Keratinocyte (primary cell): Measurements from ENCODE around the gene B4GALNT2.

Experiments used
- EZH2 ChIP-seq: IDR thresholded peaks from one replicate; pipeline ENCODE4 v1.6.1; 2012; ENCODE audit warnings: inconsistent platforms, mild to moderate bottlenecking, low read length, moderate library complexity
- TF ChIP-seq, protein P1 (sequence below), 3 experiments: IDR thresholded peaks in 1 of 3; conservative IDR thresholded peaks in 1 of 3; optimal IDR thresholded peaks in 1 of 3; 2 replicates in 2 of 3; 3 replicates in 1 of 3; pipeline versions ENCODE3 to v1.5.1; 2011; ENCODE audit warnings: low read length in 3 of 3, mild to moderate bottlenecking in 3 of 3, moderate library complexity in 2 of 3, control low read depth in 1 of 3, inconsistent platforms in 1 of 3; ENCODE audit not compliant: insufficient read depth in 2 of 3; ENCODE audit errors: extremely low read depth in 1 of 3

- TF ChIP-seq, protein P1, sequence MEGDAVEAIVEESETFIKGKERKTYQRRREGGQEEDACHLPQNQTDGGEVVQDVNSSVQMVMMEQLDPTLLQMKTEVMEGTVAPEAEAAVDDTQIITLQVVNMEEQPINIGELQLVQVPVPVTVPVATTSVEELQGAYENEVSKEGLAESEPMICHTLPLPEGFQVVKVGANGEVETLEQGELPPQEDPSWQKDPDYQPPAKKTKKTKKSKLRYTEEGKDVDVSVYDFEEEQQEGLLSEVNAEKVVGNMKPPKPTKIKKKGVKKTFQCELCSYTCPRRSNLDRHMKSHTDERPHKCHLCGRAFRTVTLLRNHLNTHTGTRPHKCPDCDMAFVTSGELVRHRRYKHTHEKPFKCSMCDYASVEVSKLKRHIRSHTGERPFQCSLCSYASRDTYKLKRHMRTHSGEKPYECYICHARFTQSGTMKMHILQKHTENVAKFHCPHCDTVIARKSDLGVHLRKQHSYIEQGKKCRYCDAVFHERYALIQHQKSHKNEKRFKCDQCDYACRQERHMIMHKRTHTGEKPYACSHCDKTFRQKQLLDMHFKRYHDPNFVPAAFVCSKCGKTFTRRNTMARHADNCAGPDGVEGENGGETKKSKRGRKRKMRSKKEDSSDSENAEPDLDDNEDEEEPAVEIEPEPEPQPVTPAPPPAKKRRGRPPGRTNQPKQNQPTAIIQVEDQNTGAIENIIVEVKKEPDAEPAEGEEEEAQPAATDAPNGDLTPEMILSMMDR (optimal IDR thresholded peaks at IDR 0.05 in 1 of 3, IDR thresholded peaks at IDR 0.05 in 1 of 3, conservative IDR thresholded peaks at IDR 0.05 in 1 of 3; ENCODE audit: extremely low read depth in 1 of 3, insufficient read depth in 2 of 3, low read length in 3 of 3), result no peak
- no peak for TF ChIP-seq EZH2
These were observed 20.6 kb upstream of the B4GALNT2 start for GRCh38 chr17:49111934-49112333.
